HCT116 (cell line): ENCODE results near the gene COL23A1. TPM values are rescaled to one million over a fixed set of nuclear protein-coding genes. Genes with fewer than 3 reads are reported as not detected.

Source experiments
- ATAC-seq: fragments of 200-7000 bp; cut with Tn5 transposase; 2 replicates; pipeline ENCODE4 v1.9.1; 2020; ENCODE audit warnings: mild to moderate bottlenecking, moderate library complexity
- BruUV-seq: library from RNA; stranded (reverse); fragments of 400-500 nt; replicated peaks from 2 replicates; lab custom pipeline; 2021; lab: Mats Ljungman, UMichigan
- CTCF ChIA-PET: fragments of 300-600 bp; sonication (Branson Sonifier 250); formaldehyde crosslinking; loops from one replicate; lab custom pipeline; 2021; ENCODE audit warnings: antibody characterized with exemption; lab: Charles Lee
- POLR2A ChIA-PET: fragments of 300-600, 350-600 bp; sonication (Branson Sonifier 250); formaldehyde crosslinking; loops from one replicate; lab custom pipeline; 2021; ENCODE audit warnings: antibody characterized with exemption; lab: Charles Lee
- RAD21 ChIA-PET, 2 experiments: fragments of 300-600 bp; sonication (Branson Sonifier 250); formaldehyde crosslinking; loops; one replicate each; lab custom pipeline; 2023; ENCODE audit warnings: low total read pairs in 2 of 2; ENCODE audit not compliant: uncharacterized antibody in 2 of 2, unreplicated experiment in 2 of 2, low non-redundant PET in 1 of 2; lab: Charles Lee
- DNase-seq: peaks from one replicate; pipeline ENCODE4 v3.0.0-alpha.2; 2010; ENCODE audit warnings: low read depth, low spot score
- H2AFZ ChIP-seq: fragments of 200-600 bp; shearing (Covaris generic), sonication (generic); 2 replicates; pipeline ENCODE4 v1.6.1; 2017; ENCODE audit warnings: low read depth, mixed run types, mixed read lengths, antibody characterized with exemption, low read length; ENCODE audit not compliant: poor library complexity, severe bottlenecking
- H3K27ac ChIP-seq: 2 replicates; pipeline ENCODE4 v1.5.1; 2012; ENCODE audit warnings: low read depth, low read length
- H3K27me3 ChIP-seq: fragments of 200-600 bp; sonication (generic); 2 replicates; pipeline ENCODE4 v1.6.1; 2016; ENCODE audit warnings: mixed run types, low read length, mixed read lengths; ENCODE audit not compliant: insufficient read depth
- H3K36me3 ChIP-seq, 2 experiments: fragments of 200-500 bp in 1 of 2; fragments of 200-600 bp in 1 of 2; sonication (Bioruptor generic) in 1 of 2; sonication (generic) in 1 of 2; 2 replicates each; pipeline versions ENCODE4 v1.5.1 to v1.6.1; 2014 to 2016; ENCODE audit warnings: low read length in 2 of 2, inconsistent platforms in 1 of 2, mixed read lengths in 1 of 2, mixed run types in 1 of 2; ENCODE audit not compliant: insufficient read depth in 2 of 2, control insufficient read depth in 1 of 2
- H3K4me1 ChIP-seq, 2 experiments: fragments of 200-600 bp in 1 of 2; sonication (generic) in 1 of 2; 2 replicates each; pipeline versions ENCODE4 v1.5.1 to v1.6.1; 2012 to 2017; ENCODE audit warnings: low read length in 2 of 2, inconsistent platforms in 1 of 2, mild to moderate bottlenecking in 1 of 2, mixed read lengths in 1 of 2, mixed run types in 1 of 2, moderate library complexity in 1 of 2; ENCODE audit not compliant: insufficient read depth in 2 of 2, control insufficient read depth in 1 of 2
- H3K4me2 ChIP-seq: fragments of 200-600 bp; sonication (generic); 2 replicates; pipeline ENCODE4 v1.6.1; 2017; ENCODE audit warnings: mixed run types, low read length, mixed read lengths
- H3K4me3 ChIP-seq, 2 experiments: fragments of 200-600 bp in 1 of 2; sonication (generic) in 1 of 2; replicated peaks in 1 of 2; 2 replicates each; pipeline ENCODE4 v1.5.1; 2011 to 2016; ENCODE audit warnings: low read length in 2 of 2, control low read depth in 1 of 2, low read depth in 1 of 2, mild to moderate bottlenecking in 1 of 2, mixed read lengths in 1 of 2, mixed run types in 1 of 2
- H3K79me2 ChIP-seq: fragments of 200-600 bp; sonication (generic); 2 replicates; pipeline ENCODE4 v1.6.1; 2017; ENCODE audit warnings: mild to moderate bottlenecking, mixed run types, low read length, moderate library complexity, mixed read lengths; ENCODE audit not compliant: insufficient read depth
- H3K9ac ChIP-seq: fragments of 200-600 bp; sonication (generic); 2 replicates; pipeline ENCODE4 v1.6.1; 2016; ENCODE audit warnings: low read length, mixed read lengths
- H3K9me2 ChIP-seq: fragments of 200-600 bp; sonication (generic), shearing (Covaris generic); 2 replicates; pipeline ENCODE4 v1.6.1; 2017; ENCODE audit warnings: mixed run types, mild to moderate bottlenecking, moderate library complexity; ENCODE audit not compliant: insufficient read depth
- H3K9me3 ChIP-seq, 2 experiments: fragments of 200-500 bp in 1 of 2; fragments of 200-600 bp in 1 of 2; sonication (Bioruptor generic) in 1 of 2; sonication (generic) in 1 of 2; 2 replicates each; pipeline ENCODE4 v1.6.1; 2014 to 2017; ENCODE audit warnings: low read length in 2 of 2, mixed read lengths in 2 of 2, inconsistent platforms in 1 of 2, low read depth in 1 of 2, mild to moderate bottlenecking in 1 of 2, mixed run types in 1 of 2, moderate library complexity in 1 of 2; ENCODE audit not compliant: control insufficient read depth in 1 of 2, insufficient read depth in 1 of 2
- H4K20me1 ChIP-seq: fragments of 200-600 bp; sonication (generic), shearing (Covaris generic); 2 replicates; pipeline ENCODE4 v1.6.1; 2017; ENCODE audit warnings: mixed run types, mild to moderate bottlenecking, moderate library complexity; ENCODE audit not compliant: insufficient read depth
- EZH2 ChIP-seq: fragments of 200-600 bp; sonication (generic); IDR thresholded peaks from 2 replicates; pipeline ENCODE4 v1.6.1; 2017; ENCODE audit warnings: antibody characterized with exemption, mixed run types
- EZH2phosphoT487 ChIP-seq: fragments of 200-600 bp; IDR thresholded peaks from 2 replicates; pipeline ENCODE4 v1.6.1; 2018; ENCODE audit warnings: antibody characterized with exemption, borderline replicate concordance
- RAD21 ChIP-seq: IDR thresholded peaks from 2 replicates; pipeline ENCODE4 v1.6.1; 2012; ENCODE audit warnings: low read depth, mild to moderate bottlenecking
- REST ChIP-seq: IDR thresholded peaks from 2 replicates; pipeline ENCODE4 v1.6.1; 2012; ENCODE audit warnings: low read depth
- SP1 ChIP-seq: IDR thresholded peaks from 2 replicates; pipeline ENCODE4 v1.6.1; 2012; ENCODE audit warnings: low read depth
- TCF7L2 ChIP-seq: IDR thresholded peaks from 2 replicates; pipeline ENCODE4 v1.7.0; 2011; ENCODE audit warnings: borderline replicate concordance, inconsistent platforms; ENCODE audit not compliant: insufficient read depth, insufficient read length; ENCODE audit errors: extremely low read depth
- ZBTB33 ChIP-seq: IDR thresholded peaks from 2 replicates; pipeline ENCODE4 v1.6.1; 2011; ENCODE audit warnings: mild to moderate bottlenecking, low read length, moderate library complexity; ENCODE audit not compliant: insufficient replicate concordance; ENCODE audit errors: extremely low read depth
- intact Hi-C: fragments of 100-400 bp; cut with micrococcal nuclease; formaldehyde crosslinking; loops from 2 replicates; pipeline ENCODE4 v1.10.0; 2022
- total RNA-seq: library from RNA; stranded (reverse); gene quantifications from one replicate; pipeline ENCODE4 v1.2.1, GENCODE V29; 2021; ENCODE audit not compliant: unreplicated experiment
- TF ChIP-seq, protein P1 (sequence below): IDR thresholded peaks from 2 replicates; pipeline ENCODE4 v1.6.1; 2012

Gene COL23A1
- total RNA-seq, 1 experiment from 2014 or later, result not detected

- no peak for TF ChIP-seq EZH2phosphoT487
- TF ChIP-seq, protein P1, sequence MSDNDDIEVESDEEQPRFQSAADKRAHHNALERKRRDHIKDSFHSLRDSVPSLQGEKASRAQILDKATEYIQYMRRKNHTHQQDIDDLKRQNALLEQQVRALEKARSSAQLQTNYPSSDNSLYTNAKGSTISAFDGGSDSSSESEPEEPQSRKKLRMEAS, result no peak
- no peak for TF ChIP-seq EZH2
Observed at GRCh38 chr5:178573216-178573615, 17.0 kb downstream of the COL23A1 start (continued).

GRCh38 chr5:178572617-178573016 is 17.6 kb downstream of the COL23A1 start:
- ChIA-PET RAD21 (no interaction called here), CTCF (no interaction called here), POLR2A (no interaction called here)
- no peaks in the 10 kb centered on the region for H3K79me2 ChIP-seq
- no peaks in the 10 kb centered on the region for H3K36me3 ChIP-seq
- no TSS peak for BruUV-seq
- H3K9me2 ChIP-seq, result no peaks in the 10 kb centered on the region
- no peaks in the 10 kb centered on the region for H3K9me3 ChIP-seq
- no peak for ATAC-seq
- intact Hi-C loops, result no loop called here
- H3K27me3 ChIP-seq, result peaks cover 3% of the 10 kb centered on the region; the same call in 1 of the 2 replicates
- H2AFZ ChIP-seq, result no peak overlapping the region
- H3K4me3 ChIP-seq, result no peak overlapping the region
- no peak for DNase-seq
- no peak overlapping the region for H3K9ac ChIP-seq
- H3K4me2 ChIP-seq, result no peak overlapping the region
- no peaks in the 10 kb centered on the region for H4K20me1 ChIP-seq
- no peaks in the 10 kb centered on the region for H3K4me1 ChIP-seq
- H3K27ac ChIP-seq, result no peak overlapping the region
- no peak for TF ChIP-seq EZH2
- TF ChIP-seq ZBTB33, result no peak
- TF ChIP-seq REST, result no peak
- no peak for TF ChIP-seq SP1
- TF ChIP-seq RAD21, result no peak
- TF ChIP-seq TCF7L2, result no peak
